Dedifferentiated amniotic fluid mesenchymal stem cell (primary cell): ENCODE results near the gene SF3B1.
"Not testable (repeated sequence)": the region's sequence is repeated elsewhere in the genome, so short reads cannot be mapped to it uniquely, and the experiment has no call there.

ENCODE experiments used
- DNase-seq: peaks from one replicate; pipeline ENCODE4 v3.0.0-alpha.2; 2016; ENCODE audit errors: extremely low spot score

The SF3B1 gene

GRCh38 chr2:197379308-197379917, 55.4 kb downstream of the SF3B1 start:
- not testable (repeated sequence) for DNase-seq

- DNase-seq: peak; percentile 25
Measured at GRCh38 chr2:197378494-197379307, 56.1 kb downstream of the SF3B1 start.

GRCh38 chr2:197378086-197378485, 56.7 kb downstream of the SF3B1 start:
- DNase-seq: no peak

GRCh38 chr2:197377670-197378069, 57.2 kb downstream of the SF3B1 start:
- no peak for DNase-seq

- no peak for DNase-seq
Measured at GRCh38 chr2:197372592-197372991, 62.2 kb downstream of the SF3B1 start.

- not testable (repeated sequence) for DNase-seq
Measured at GRCh38 chr2:197370664-197371063, 64.2 kb downstream of the SF3B1 start.

DNA sequence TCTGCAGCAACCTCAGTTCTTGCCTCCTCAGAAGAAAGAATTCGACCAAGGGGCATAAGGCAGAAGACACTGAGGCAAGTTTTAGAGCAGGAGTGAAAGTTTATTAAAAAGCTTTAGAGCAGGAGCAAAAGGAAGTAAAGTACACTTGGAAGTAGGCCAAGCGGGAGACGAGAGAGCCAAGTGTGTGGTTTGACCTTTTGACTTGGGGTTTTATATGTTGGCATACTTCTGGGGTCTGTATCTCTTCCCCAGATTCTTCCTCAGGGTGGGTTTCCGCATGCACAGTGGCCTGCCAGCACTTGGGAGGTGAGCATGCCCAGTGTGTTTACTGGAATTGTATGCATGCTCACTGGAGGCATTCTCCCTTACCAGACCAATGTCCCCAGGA, 64.9 kb downstream of the SF3B1 start:
- DNase-seq: no peak

GRCh38 chr2:197369228-197369932, 65.4 kb downstream of the SF3B1 start:
- DNase-seq: no peak

DNA sequence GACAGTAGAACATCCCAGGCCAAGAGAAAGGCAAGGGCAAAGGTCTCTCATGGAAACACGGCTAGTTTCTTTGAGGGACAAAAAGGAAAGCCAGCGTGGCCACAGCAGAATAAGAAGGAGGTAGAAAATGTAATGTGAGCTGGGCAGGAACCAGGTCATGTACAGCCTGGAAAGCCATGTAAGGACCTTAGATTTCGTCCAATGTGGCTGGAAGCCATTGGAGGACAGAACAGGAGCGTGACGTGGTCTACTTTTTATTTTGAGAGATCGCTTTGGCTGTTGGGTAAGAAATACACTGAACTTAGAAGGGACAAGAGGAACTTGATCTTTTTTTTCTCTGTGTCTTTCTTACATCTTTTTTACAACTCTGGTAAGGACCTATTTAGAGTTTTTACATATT, 66.4 kb downstream of the SF3B1 start:
- DNase-seq: no peak

GRCh38 chr2:197363998-197364397, 70.8 kb downstream of the SF3B1 start:
- DNase-seq: no peak

GRCh38 chr2:197360744-197361156, 74.1 kb downstream of the SF3B1 start:
- DNase-seq: no peak

GRCh38 chr2:197359859-197360258, 75.0 kb downstream of the SF3B1 start:
- DNase-seq: no peak

GRCh38 chr2:197358931-197359330, 75.9 kb downstream of the SF3B1 start:
- no peak for DNase-seq

GRCh38 chr2:197357986-197358385, 76.8 kb downstream of the SF3B1 start:
- DNase-seq: no peak

- DNase-seq: no peak
Measured at GRCh38 chr2:197356136-197356535, 78.7 kb downstream of the SF3B1 start.

DNA sequence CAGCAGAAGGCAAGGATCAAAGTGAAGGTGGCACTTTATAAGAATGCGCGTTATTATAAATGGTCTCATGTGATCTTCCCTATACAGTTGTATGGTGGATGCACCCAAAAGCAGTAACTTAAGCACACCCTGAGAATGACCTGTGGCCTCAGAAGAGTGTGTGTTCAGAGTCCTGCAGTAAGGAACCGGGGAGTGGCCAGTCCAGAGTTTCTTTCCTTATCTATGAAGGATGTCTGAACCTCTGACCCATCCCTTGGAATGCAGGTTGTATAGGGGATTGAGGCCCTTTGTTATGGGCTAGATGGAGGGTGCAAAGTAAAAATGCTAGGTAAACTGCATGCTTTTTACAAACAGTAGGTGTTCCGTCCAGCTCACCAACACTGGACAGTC, 80.7 kb downstream of the SF3B1 start:
- DNase-seq: no peak

DNA sequence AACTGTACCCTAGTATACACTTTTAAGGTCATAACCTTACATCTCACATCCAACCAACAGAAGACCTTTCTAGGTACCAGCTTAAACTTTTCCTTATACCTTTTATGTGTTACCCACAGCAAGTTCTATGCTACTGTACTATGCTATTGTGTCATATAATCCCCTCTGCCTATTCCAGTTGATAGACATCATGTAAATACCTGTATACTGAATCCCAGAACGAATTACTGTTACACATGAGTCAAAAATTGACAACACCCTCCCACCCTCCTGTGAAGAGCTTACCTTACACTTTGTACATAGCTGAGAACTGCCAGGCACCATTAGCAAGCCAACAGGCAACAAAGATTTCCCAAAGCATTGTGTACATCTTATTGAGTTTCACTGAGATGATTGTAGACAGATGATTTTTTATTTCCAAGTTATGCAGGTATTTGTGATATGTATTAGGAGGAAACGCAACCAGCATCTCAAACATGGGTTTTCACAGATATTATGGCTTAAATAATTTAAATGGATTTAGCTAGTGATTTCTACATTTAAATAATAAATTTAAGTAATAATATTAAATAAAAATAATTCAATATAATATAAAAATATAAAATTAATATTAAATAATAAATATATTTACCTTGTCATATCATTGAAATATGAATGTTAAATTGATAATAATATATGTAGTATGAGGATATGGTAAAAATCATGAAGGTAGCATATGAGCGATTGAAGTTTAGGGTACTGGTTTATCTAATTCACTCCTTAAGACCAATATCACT, 81.2 kb downstream of the SF3B1 start:
- DNase-seq: no peak

GRCh38 chr2:197349699-197350098, 85.1 kb downstream of the SF3B1 start:
- no peak for DNase-seq

DNA sequence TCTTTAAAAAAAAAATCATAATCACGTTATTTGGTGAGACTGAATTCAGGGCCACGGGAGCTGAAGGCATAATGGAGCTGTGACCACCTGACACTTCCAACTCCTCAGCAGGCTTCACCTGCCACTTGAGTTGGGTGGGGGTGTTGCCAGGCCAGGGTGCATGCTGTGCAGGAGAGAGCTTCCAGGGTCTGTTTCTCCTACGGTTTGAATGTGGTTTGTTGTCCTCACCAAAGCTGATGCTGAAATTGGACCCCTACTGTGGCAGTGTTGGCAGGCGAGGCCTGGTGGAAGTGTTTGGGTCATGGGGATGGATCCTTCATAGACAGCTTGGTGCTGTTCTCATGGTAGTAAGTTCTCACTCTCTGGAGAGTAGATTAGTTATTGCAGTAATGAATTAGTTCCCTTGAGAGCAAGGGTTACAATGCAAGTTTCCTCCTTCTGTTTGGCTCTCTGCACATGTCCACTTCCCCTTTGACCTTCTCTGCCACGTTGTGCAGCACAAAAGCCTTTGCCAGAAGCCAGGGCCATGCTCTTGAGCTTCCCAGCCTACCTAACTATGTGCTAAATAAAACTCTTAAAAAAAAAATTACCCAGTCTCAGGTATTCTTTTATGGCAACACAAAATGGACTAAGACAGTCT, 86.0 kb downstream of the SF3B1 start:
- DNase-seq: no peak

- DNase-seq: no peak
Measured at GRCh38 chr2:197345846-197346370, 88.9 kb downstream of the SF3B1 start.

GRCh38 chr2:197343968-197344367, 90.9 kb downstream of the SF3B1 start:
- not testable (repeated sequence) for DNase-seq
